T follicular helper cell (primary cell): ENCODE results near the gene KHDRBS2.

Experiments
- DNase-seq: peaks from one replicate; pipeline ENCODE4 v3.0.0-alpha.2; 2020; ENCODE audit warnings: low read depth
- total RNA-seq, 2 experiments: gene quantifications; one replicate each; lab custom pipeline; 2026; lab: John Stamatoyannopoulos, UW

KHDRBS2 gene
- total RNA-seq, result 0 reads per million in 2 experiments

GRCh38 chr6:62285612-62286469 is at the start of gene KHDRBS2:
KHDRBS2 (minus strand) TSS chr6:62286225.
- no peak for DNase-seq

- DNase-seq, result no peak
Measured at GRCh38 chr6:62328607-62329006, 42.6 kb upstream of the KHDRBS2 start.

- no peak for DNase-seq
Measured at GRCh38 chr6:62324834-62325233, 38.8 kb upstream of the KHDRBS2 start.

- no peak for DNase-seq
Measured at GRCh38 chr6:62323818-62324431, 37.9 kb upstream of the KHDRBS2 start.

GRCh38 chr6:62298745-62299392 is 12.8 kb upstream of the KHDRBS2 start:
- DNase-seq, result no peak

- DNase-seq, result no peak
Measured at GRCh38 chr6:62296541-62296940, 10.5 kb upstream of the KHDRBS2 start.

- DNase-seq, result no peak
Measured at GRCh38 chr6:62288974-62289373, 2.9 kb upstream of the KHDRBS2 start.

- DNase-seq, result no peak
Measured at GRCh38 chr6:62288562-62288961, 2.5 kb upstream of the KHDRBS2 start.

- DNase-seq, result no peak
Measured at GRCh38 chr6:62286470-62286843, 432 bp upstream of the KHDRBS2 start.

- DNase-seq, result no peak
Measured at GRCh38 chr6:62284725-62285124, 1.3 kb downstream of the KHDRBS2 start.

- DNase-seq, result no peak
Measured at GRCh38 chr6:62283796-62284411, 2.1 kb downstream of the KHDRBS2 start.

- no peak for DNase-seq
Measured at GRCh38 chr6:62283365-62283764, 2.7 kb downstream of the KHDRBS2 start.

GRCh38 chr6:62280099-62280498 is 5.9 kb downstream of the KHDRBS2 start:
- DNase-seq, result no peak

GRCh38 chr6:62272114-62272513 is 13.9 kb downstream of the KHDRBS2 start:
- DNase-seq, result no peak

- DNase-seq, result no peak
Measured at GRCh38 chr6:62265906-62266525, 20.0 kb downstream of the KHDRBS2 start.

- no peak for DNase-seq
Measured at GRCh38 chr6:62262283-62262682, 23.7 kb downstream of the KHDRBS2 start.

- DNase-seq, result no peak
Measured at GRCh38 chr6:62246087-62246486, 39.9 kb downstream of the KHDRBS2 start.

GRCh38 chr6:62236784-62237183 is 49.2 kb downstream of the KHDRBS2 start:
- no peak for DNase-seq

GRCh38 chr6:62229231-62229630 is 56.8 kb downstream of the KHDRBS2 start:
- no peak for DNase-seq

GRCh38 chr6:62217866-62218265 is 68.2 kb downstream of the KHDRBS2 start:
- DNase-seq, result no peak

GRCh38 chr6:62202078-62202477 is 83.9 kb downstream of the KHDRBS2 start:
- no peak for DNase-seq

GRCh38 chr6:62192593-62192992 is 93.4 kb downstream of the KHDRBS2 start:
- no peak for DNase-seq
